HG03135 (cell line): ENCODE data around the gene ZBTB18.

Source experiments
- ATAC-seq: cut with Tn5 transposase; IDR thresholded peaks from one replicate; pipeline ENCODE4 v1.9.1; 2021; ENCODE audit warnings: mild to moderate bottlenecking, moderate library complexity; ENCODE audit not compliant: unreplicated experiment

The ZBTB18 gene

GRCh38 chr1:244060686-244061085 lies 9.6 kb downstream of the ZBTB18 start:
- ATAC-seq = no peak

- no peak for ATAC-seq
These were observed 11.2 kb downstream of the ZBTB18 start for GRCh38 chr1:244062156-244062725.

- no peak for ATAC-seq
These were observed 12.4 kb downstream of the ZBTB18 start for GRCh38 chr1:244063498-244063897.

GRCh38 chr1:244064621-244065020 lies 13.5 kb downstream of the ZBTB18 start:
- no peak for ATAC-seq

GRCh38 chr1:244065063-244065793 lies 14.1 kb downstream of the ZBTB18 start:
- ATAC-seq = no peak

- no peak for ATAC-seq
These were observed 14.9 kb downstream of the ZBTB18 start for GRCh38 chr1:244065960-244066388.

GRCh38 chr1:244066954-244067716 lies 16.1 kb downstream of the ZBTB18 start:
- ATAC-seq = no peak

- ATAC-seq = no peak
These were observed 16.8 kb downstream of the ZBTB18 start for GRCh38 chr1:244067893-244068292.

GRCh38 chr1:244068567-244068966 lies 17.5 kb downstream of the ZBTB18 start:
- no peak for ATAC-seq

- ATAC-seq = no peak
These were observed 18.3 kb downstream of the ZBTB18 start for GRCh38 chr1:244069326-244069898.

GRCh38 chr1:244074559-244075171 lies 23.6 kb downstream of the ZBTB18 start:
- ATAC-seq = peak; percentile 68

- ATAC-seq = peak; percentile 38
These were observed 24.2 kb downstream of the ZBTB18 start for GRCh38 chr1:244075247-244075722.

- no peak for ATAC-seq
These were observed 25.7 kb downstream of the ZBTB18 start for GRCh38 chr1:244076740-244077139.

- no peak for ATAC-seq
These were observed 26.6 kb downstream of the ZBTB18 start for GRCh38 chr1:244077473-244078220.

- no peak for ATAC-seq
These were observed 29.4 kb downstream of the ZBTB18 start for GRCh38 chr1:244080343-244080929.

- ATAC-seq = no peak
These were observed 31.9 kb downstream of the ZBTB18 start for GRCh38 chr1:244082969-244083368.

- no peak for ATAC-seq
These were observed 32.4 kb downstream of the ZBTB18 start for GRCh38 chr1:244083383-244083943.

GRCh38 chr1:244084763-244085162 lies 33.7 kb downstream of the ZBTB18 start:
- no peak for ATAC-seq

- ATAC-seq = no peak
These were observed 34.8 kb downstream of the ZBTB18 start for GRCh38 chr1:244085891-244086290.
